K562 (cell line): ENCODE measurements around the gene ADAMTS2. TPM values are rescaled to one million over a fixed set of nuclear protein-coding genes. Genes with fewer than 3 reads are reported as not detected.

Experiments
- ATAC-seq: fragments of 200-7000 bp; cut with Tn5 transposase; 3 replicates; pipeline ENCODE4 v1.9.1; 2020; ENCODE audit warnings: moderate library complexity
- BruUV-seq: library from RNA; stranded (reverse); fragments of 400-500 nt; replicated peaks from 2 replicates; lab custom pipeline; 2021; lab: Mats Ljungman, UMichigan
- CTCF ChIA-PET: fragments of 300-600 bp; formaldehyde crosslinking; extraction: SDS; loops from one replicate; lab custom pipeline; 2021; ENCODE audit warnings: low intra/inter-chr PET ratio; lab: Yijun Ruan, JAX
- POLR2A ChIA-PET: fragments of 300-600, 350-650 bp; sonication (Branson Sonifier 250); formaldehyde crosslinking; extraction: SDS; loops from one replicate; lab custom pipeline; 2021; ENCODE audit warnings: antibody characterized with exemption, inconsistent platforms; lab: Yijun Ruan, JAX
- DNase-seq, 4 experiments: peaks; one replicate each; pipeline versions ENCODE4 v3.0.0 to v3.0.0-alpha.2; 2011 to 2018; ENCODE audit warnings: low spot score in 3 of 4, mixed read lengths in 3 of 4; ENCODE audit errors: extremely low read depth in 1 of 4
- FAIRE-seq: peaks from 2 replicates; lab custom pipeline; 2011; peaks lifted over from hg19 to GRCh38; lab: Jason Lieb, UNC
- H2AFZ ChIP-seq: 2 replicates; pipeline ENCODE4 v1.6.0; 2011; ENCODE audit warnings: low read depth, low read length, control low read depth, inconsistent platforms
- H3K27ac ChIP-seq: fragments of 200-600 bp; 3 replicates; pipeline ENCODE4 v1.8.0; 2011; ENCODE audit warnings: low read depth, mild to moderate bottlenecking, control low read depth, inconsistent platforms, low read length, moderate library complexity, mixed read lengths; ENCODE audit errors: extremely low read depth
- H3K27me3 ChIP-seq, 2 experiments: fragments of 300-600 bp in 1 of 2; 2 replicates in 1 of 2; 3 replicates in 1 of 2; pipeline versions ENCODE4 v1.6.0 to v1.8.0; 2011; ENCODE audit warnings: inconsistent platforms in 2 of 2, low read length in 2 of 2, mild to moderate bottlenecking in 1 of 2, mixed read lengths in 1 of 2, moderate library complexity in 1 of 2; ENCODE audit not compliant: control insufficient read depth in 2 of 2, insufficient read depth in 2 of 2
- H3K36me3 ChIP-seq: fragments of 300-600 bp; 3 replicates; pipeline ENCODE4 v1.8.0; 2011; ENCODE audit warnings: mild to moderate bottlenecking, low read length, inconsistent platforms; ENCODE audit not compliant: control insufficient read depth, insufficient read depth
- H3K4me1 ChIP-seq, 2 experiments: fragments of 200-600 bp in 1 of 2; replicated peaks in 1 of 2; 2 replicates in 1 of 2; 3 replicates in 1 of 2; pipeline versions ENCODE4 v1.5.1 to v1.8.0; 2011; ENCODE audit warnings: inconsistent platforms in 2 of 2, low read length in 2 of 2, mild to moderate bottlenecking in 1 of 2, mixed read lengths in 1 of 2, moderate library complexity in 1 of 2; ENCODE audit not compliant: control insufficient read depth in 2 of 2, insufficient read depth in 2 of 2
- H3K4me2 ChIP-seq: 2 replicates; pipeline ENCODE4 v1.6.1; 2011; ENCODE audit warnings: low read length, control low read depth, inconsistent platforms, mixed read lengths; ENCODE audit not compliant: insufficient read depth
- H3K4me3 ChIP-seq: fragments of 200-600 bp; sonication (generic), shearing (Covaris generic); 2 replicates; pipeline ENCODE4 v1.5.1; 2016; ENCODE audit warnings: control low read depth, inconsistent platforms
- H3K79me2 ChIP-seq: fragments of 200-600 bp; 3 replicates; pipeline ENCODE4 v1.8.0; 2011; ENCODE audit warnings: low read length, inconsistent platforms; ENCODE audit not compliant: control insufficient read depth, insufficient read depth
- H3K9ac ChIP-seq, 2 experiments: 2 replicates each; pipeline versions ENCODE4 v1.6.0 to v1.6.1; 2011; ENCODE audit warnings: low read depth in 2 of 2, low read length in 2 of 2, control low read depth in 1 of 2, inconsistent platforms in 1 of 2, mild to moderate bottlenecking in 1 of 2, mixed read lengths in 1 of 2; ENCODE audit not compliant: insufficient read depth in 1 of 2
- H3K9me1 ChIP-seq: one replicate; pipeline ENCODE4 v1.6.0; 2011; ENCODE audit warnings: inconsistent platforms, mild to moderate bottlenecking, low read length, moderate library complexity; ENCODE audit not compliant: control insufficient read depth, insufficient read depth
- H3K9me3 ChIP-seq: replicated peaks from 2 replicates; pipeline ENCODE4 v1.5.1; 2011; ENCODE audit warnings: low read depth, low read length, inconsistent platforms; ENCODE audit not compliant: control insufficient read depth, insufficient read depth
- H4K20me1 ChIP-seq: replicated peaks from 2 replicates; pipeline ENCODE4 v1.6.1; 2011; ENCODE audit warnings: low read length, inconsistent platforms, mixed read lengths; ENCODE audit not compliant: control insufficient read depth, insufficient read depth
- CBX5 ChIP-seq: IDR thresholded peaks from 2 replicates; pipeline ENCODE4 v1.6.1; 2014; ENCODE audit warnings: low read depth, borderline replicate concordance
- CHD4 ChIP-seq: fragments of 200-600 bp; sonication (generic); IDR thresholded peaks from 3 replicates; pipeline ENCODE4 v1.6.1; 2012; ENCODE audit warnings: low read depth, mild to moderate bottlenecking, mixed read lengths, low read length, inconsistent platforms; ENCODE audit not compliant: insufficient read depth, insufficient replicate concordance, poor library complexity, severe bottlenecking
- HSF4 ChIP-seq: fragments of 250-450 bp; sonication (Bioruptor Pico); IDR thresholded peaks from 2 replicates; pipeline ENCODE4 v2.1.2; 2022; ENCODE audit warnings: mild to moderate bottlenecking, moderate library complexity, borderline replicate concordance
- LCOR ChIP-seq: sonication (generic); formaldehyde crosslinking; IDR thresholded peaks from 2 replicates; pipeline ENCODE4 v1.8.0; 2022; ENCODE audit warnings: mild to moderate bottlenecking, missing genetic modification reagents
- NBN ChIP-seq: fragments of 450-650 bp; IDR thresholded peaks from 2 replicates; pipeline ENCODE4 v1.6.1; 2016; ENCODE audit warnings: low read depth, mild to moderate bottlenecking
- RBFOX2 ChIP-seq: fragments of 200-400 bp; formaldehyde crosslinking; IDR thresholded peaks from 2 replicates; pipeline ENCODE4 v1.6.1; 2017; ENCODE audit warnings: low read depth, mild to moderate bottlenecking, low read length, moderate library complexity
- SUPT5H ChIP-seq: fragments of 450-650 bp; IDR thresholded peaks from 2 replicates; pipeline ENCODE4 v1.6.1; 2016
- ZBTB33 ChIP-seq: sonication (generic); formaldehyde crosslinking; IDR thresholded peaks from 2 replicates; pipeline ENCODE4 v1.8.1; 2023; ENCODE audit warnings: mild to moderate bottlenecking, missing genetic modification reagents
- ZNF24 ChIP-seq: fragments of 450-650 bp; IDR thresholded peaks from 2 replicates; pipeline ENCODE4 v1.6.1; 2016
- ZNF408 ChIP-seq: fragments of 250-450 bp; sonication (Bioruptor Pico); IDR thresholded peaks from 2 replicates; pipeline ENCODE4 v1.4.0; 2020; ENCODE audit warnings: low read depth, mild to moderate bottlenecking, moderate library complexity
- ZNF583 ChIP-seq: fragments of 250-450 bp; sonication (Bioruptor Pico); IDR thresholded peaks from 2 replicates; pipeline ENCODE4 v1.4.0; 2020
- ZNF584 ChIP-seq: fragments of 200-800 bp; sonication (Bioruptor generic); IDR thresholded peaks from 2 replicates; pipeline ENCODE4 v1.6.1; 2016; ENCODE audit warnings: low read depth, mild to moderate bottlenecking, missing genetic modification characterization, missing compliant biosample characterization
- WGBS: fragments of 100-300 bp; shearing (Covaris generic); methylation state at CpG from one replicate; pipeline ENCODE4 v1.1.6; 2016; ENCODE audit warnings: low coverage, mixed read lengths; ENCODE audit not compliant: insufficient coverage; ENCODE audit errors: missing lambda C conversion rate; 5-methylcytosine and 5-hydroxymethylcytosine counted together
- in situ Hi-C: fragments of 300-500 bp; cut with MboI; formaldehyde crosslinking; loops from 4 replicates; pipeline ENCODE4 v1.15.0; 2018; ENCODE audit warnings: inconsistent platforms, mixed read lengths
- intact Hi-C: fragments of 100-400 bp; cut with micrococcal nuclease; formaldehyde crosslinking; loops from 2 replicates; pipeline ENCODE4 v1.14.2; 2022
- polyA plus RNA-seq, 8 experiments: library from polyadenylated mRNA; depleted of rRNA in 4 of 8; stranded (reverse) in 5 of 8; unstranded in 3 of 8; fragments of >200 nt; fragmentation: Nextera tagmentation in 2 of 8; fragmentation: Illumina TruSeq in 1 of 8; extraction: Ambion mirVana in 2 of 8; extraction: Trizol in 1 of 8; gene quantifications; 2 replicates each; pipeline versions ENCODE4 v1.2.1 to v1.2.3, GENCODE V29; 2011 to 2014; ENCODE audit warnings: inconsistent platforms in 1 of 8, missing spikeins in 1 of 8
- total RNA-seq, 7 experiments: library from RNA; depleted of rRNA in 6 of 7; stranded (reverse); fragments of >200 nt in 6 of 7; fragmentation: Illumina TruSeq in 2 of 7; extraction: Trizol in 2 of 7; gene quantifications; 2 replicates each; pipeline versions ENCODE4 v1.2.1 to v1.2.3, GENCODE V29; 2011 to 2021; ENCODE audit warnings: low replicate concordance in 1 of 7

ADAMTS2 gene
- total and polyA plus RNA-seq, 9 of the 15 experiments (the other 6 are each of a cell fraction or from before 2014, with no cell fraction given): not detected

GRCh38 chr5:179235416-179236400 is 109.6 kb downstream of the ADAMTS2 start:
- 4% methylated on average over 7 of the region's 8 CpGs for WGBS
- H3K27ac ChIP-seq: no peak overlapping the region
- H3K36me3 ChIP-seq: no peaks in the 10 kb centered on the region
- H3K4me1 ChIP-seq: no peaks in the 10 kb centered on the region
- H3K9me1 ChIP-seq: no peaks in the 10 kb centered on the region
- H3K79me2 ChIP-seq: no peaks in the 10 kb centered on the region
- ChIA-PET CTCF (no interaction called here), POLR2A (interaction anchor here (0.7 to 1.1 kb wide), 2 partner anchors 43 to 91 kb away, joined by 3 to 5 read pairs; no protein-coding TSS in a partner anchor)
- FAIRE-seq (no peak), DNase-seq (no peak), ATAC-seq (no peak)
- H2AFZ ChIP-seq: no peak overlapping the region
- intact Hi-C loops (no loop called here), in situ Hi-C loops (no loop called here)
- no peaks in the 10 kb centered on the region for H4K20me1 ChIP-seq
- peaks cover 9 to 55% of the 10 kb centered on the region in 2 experiments; a peak in 4 of 5 replicates for H3K27me3 ChIP-seq
- H3K9ac ChIP-seq: no peak overlapping the region
- H3K9me3 ChIP-seq: no peaks in the 10 kb centered on the region
- TF ChIP-seq LCOR (CRISPR knock-in tag) (no peak), SUPT5H (no peak)
- no peak overlapping the region for H3K4me3 ChIP-seq
- BruUV-seq: no TSS peak
- no peak overlapping the region for H3K4me2 ChIP-seq

- CTCF ChIA-PET: no interaction called here
- in situ Hi-C loops: no loop called here
- FAIRE-seq (no peak), DNase-seq (no peak), ATAC-seq (no peak)
- POLR2A ChIA-PET: interaction anchor here (1.1 kb wide), 1 partner anchor 42 kb away, joined by 5 read pairs; no protein-coding TSS in a partner anchor
- H3K9me1 ChIP-seq: no peaks in the 10 kb centered on the region
- no peaks in the 10 kb centered on the region for H3K79me2 ChIP-seq
- no TSS peak for BruUV-seq
- no peak overlapping the region for H3K4me3 ChIP-seq
- intact Hi-C loops: no loop called here
- H3K27me3 ChIP-seq: peaks cover 15 to 55% of the 10 kb centered on the region in 2 experiments; a peak in 3 of 5 replicates
- no peak overlapping the region for H2AFZ ChIP-seq
- H4K20me1 ChIP-seq: no peaks in the 10 kb centered on the region
- no peak overlapping the region for H3K27ac ChIP-seq
- no peaks in the 10 kb centered on the region for H3K4me1 ChIP-seq
- WGBS: 0% methylated on average over 12 of the region's 12 CpGs
- no peak overlapping the region for H3K4me2 ChIP-seq
- H3K36me3 ChIP-seq: no peaks in the 10 kb centered on the region
- H3K9ac ChIP-seq: no peak overlapping the region
- H3K9me3 ChIP-seq: no peaks in the 10 kb centered on the region
- no peak for TF ChIP-seq CHD4
- TF ChIP-seq HSF4 (CRISPR knock-in tag): no peak
- no peak for TF ChIP-seq CBX5
- no peak for TF ChIP-seq RBFOX2
- no peak for TF ChIP-seq ZNF583 (CRISPR knock-in tag)
- no peak for TF ChIP-seq ZNF408 (CRISPR knock-in tag)
- TF ChIP-seq NBN: no peak
- no peak for TF ChIP-seq ZBTB33 (CRISPR knock-in tag)
- TF ChIP-seq ZNF24: no peak
- TF ChIP-seq ZNF584 (CRISPR knock-in tag): no peak
These were observed 110.6 kb downstream of the ADAMTS2 start for GRCh38 chr5:179234563-179235135.
